ENCODE data around the gene ST7. TPM values are rescaled to one million over a fixed set of nuclear protein-coding genes. Genes with fewer than 3 reads are reported as not detected.

ST7 gene
- total RNA-seq, 1 donor from 2014 or later = 39.3 TPM

GRCh38 chr7:117178600-117178999 lies 225.3 kb downstream of the ST7 start:
- no peak overlapping the region for H3K9ac ChIP-seq (ENCODE audit: low read length)
- no peak overlapping the region for H3K4me3 Mint-ChIP-seq (ENCODE audit: unreplicated experiment)
- H3K9me3 Mint-ChIP-seq (ENCODE audit: unreplicated experiment) = no peaks in the 10 kb centered on the region
- H3K36me3 ChIP-seq (ENCODE audit: insufficient read depth, low read length) = peaks cover 5% of the 10 kb centered on the region
- H3K79me2 ChIP-seq (ENCODE audit: insufficient read depth, low read length) = no peaks in the 10 kb centered on the region
- H2AFZ ChIP-seq (ENCODE audit: low read depth, low read length) = no peak overlapping the region
- no peak overlapping the region for H3K4me3 ChIP-seq (ENCODE audit: insufficient read depth, low read depth, low read length)
- no peaks in the 10 kb centered on the region for H3K4me1 Mint-ChIP-seq (ENCODE audit: low read depth, unreplicated experiment)
- no peaks in the 10 kb centered on the region for H3K4me1 ChIP-seq (ENCODE audit: insufficient read depth, low read length)
- no peaks in the 10 kb centered on the region for H3K27me3 ChIP-seq (ENCODE audit: insufficient read depth, low read length)
- H3K9me3 ChIP-seq (ENCODE audit: insufficient read depth, low read depth, low read length) = no peaks in the 10 kb centered on the region
- no peak overlapping the region for H3K4me2 ChIP-seq (ENCODE audit: low read length)
- H4K20me1 ChIP-seq (ENCODE audit: insufficient read depth, low read length) = no peaks in the 10 kb centered on the region
- H3K27ac Mint-ChIP-seq (ENCODE audit: unreplicated experiment) = no peak overlapping the region
- H3K27ac ChIP-seq (ENCODE audit: low read depth, low read length) = no peak overlapping the region
- TF ChIP-seq EZH2 (IDR thresholded peaks at IDR 0.05; ENCODE audit: insufficient read depth, low read length) (no peak), CTCF (IDR thresholded peaks at IDR 0.05; ENCODE audit: insufficient read depth, low read depth, low read length) (no peak)
- H3K36me3 Mint-ChIP-seq (ENCODE audit: low read depth, unreplicated experiment) = peaks cover 12% of the 10 kb centered on the region
- DNase-seq (ENCODE audit: low read depth) (no peak), FAIRE-seq (no peak)
- no peaks in the 10 kb centered on the region for H3K27me3 Mint-ChIP-seq (ENCODE audit: low read depth, unreplicated experiment)

- Histone ChIP-seq H3K4me3 (ENCODE audit: insufficient read depth, low read depth, low read length) (no peak overlapping the region), H4K20me1 (ENCODE audit: insufficient read depth, low read length) (no peaks in the 10 kb centered on the region), H2AFZ (ENCODE audit: low read depth, low read length) (no peak overlapping the region), H3K9me3 (ENCODE audit: insufficient read depth, low read depth, low read length) (no peaks in the 10 kb centered on the region), H3K9ac (ENCODE audit: low read length) (no peak overlapping the region), H3K79me2 (ENCODE audit: insufficient read depth, low read length) (no peaks in the 10 kb centered on the region), H3K4me1 (ENCODE audit: insufficient read depth, low read length) (no peaks in the 10 kb centered on the region), H3K27ac (ENCODE audit: low read depth, low read length) (no peak overlapping the region), H3K36me3 (ENCODE audit: insufficient read depth, low read length) (peaks cover 5% of the 10 kb centered on the region), H3K4me2 (ENCODE audit: low read length) (no peak overlapping the region), H3K27me3 (ENCODE audit: insufficient read depth, low read length) (no peaks in the 10 kb centered on the region)
- TF ChIP-seq CTCF (IDR thresholded peaks at IDR 0.05; ENCODE audit: insufficient read depth, low read depth, low read length) (no peak), EZH2 (IDR thresholded peaks at IDR 0.05; ENCODE audit: insufficient read depth, low read length) (no peak)
- DNase-seq (ENCODE audit: low read depth) (no peak), FAIRE-seq (no peak)
- no peak overlapping the region for H3K27ac Mint-ChIP-seq (ENCODE audit: unreplicated experiment)
- H3K36me3 Mint-ChIP-seq (ENCODE audit: low read depth, unreplicated experiment) = peaks cover 15% of the 10 kb centered on the region
- H3K4me1 Mint-ChIP-seq (ENCODE audit: low read depth, unreplicated experiment) = no peaks in the 10 kb centered on the region
- no peaks in the 10 kb centered on the region for H3K27me3 Mint-ChIP-seq (ENCODE audit: low read depth, unreplicated experiment)
- H3K9me3 Mint-ChIP-seq (ENCODE audit: unreplicated experiment) = no peaks in the 10 kb centered on the region
- H3K4me3 Mint-ChIP-seq (ENCODE audit: unreplicated experiment) = no peak overlapping the region
Measured at GRCh38 chr7:117179701-117180100, 226.4 kb downstream of the ST7 start.

- Histone ChIP-seq H3K9ac (ENCODE audit: low read length) (no peak overlapping the region), H2AFZ (ENCODE audit: low read depth, low read length) (no peak overlapping the region), H3K79me2 (ENCODE audit: insufficient read depth, low read length) (no peaks in the 10 kb centered on the region), H3K27ac (ENCODE audit: low read depth, low read length) (no peak overlapping the region), H3K36me3 (ENCODE audit: insufficient read depth, low read length) (no peaks in the 10 kb centered on the region), H3K27me3 (ENCODE audit: insufficient read depth, low read length) (no peaks in the 10 kb centered on the region), H3K4me1 (ENCODE audit: insufficient read depth, low read length) (peaks cover 5% of the 10 kb centered on the region), H3K4me2 (ENCODE audit: low read length) (no peak overlapping the region), H3K9me3 (ENCODE audit: insufficient read depth, low read depth, low read length) (no peaks in the 10 kb centered on the region), H3K4me3 (ENCODE audit: insufficient read depth, low read depth, low read length) (no peak overlapping the region), H4K20me1 (ENCODE audit: insufficient read depth, low read length) (no peaks in the 10 kb centered on the region)
- TF ChIP-seq CTCF (IDR thresholded peaks at IDR 0.05; ENCODE audit: insufficient read depth, low read depth, low read length) (no peak), EZH2 (IDR thresholded peaks at IDR 0.05; ENCODE audit: insufficient read depth, low read length) (no peak)
- no peak for FAIRE-seq
- H3K27ac Mint-ChIP-seq (ENCODE audit: unreplicated experiment) = no peak overlapping the region
- H3K36me3 Mint-ChIP-seq (ENCODE audit: low read depth, unreplicated experiment) = peaks cover 14% of the 10 kb centered on the region
- no peak overlapping the region for H3K4me3 Mint-ChIP-seq (ENCODE audit: unreplicated experiment)
- H3K4me1 Mint-ChIP-seq (ENCODE audit: low read depth, unreplicated experiment) = peaks cover 4% of the 10 kb centered on the region
- H3K27me3 Mint-ChIP-seq (ENCODE audit: low read depth, unreplicated experiment) = no peaks in the 10 kb centered on the region
- no peaks in the 10 kb centered on the region for H3K9me3 Mint-ChIP-seq (ENCODE audit: unreplicated experiment)
- DNase-seq (ENCODE audit: low read depth) = no peak
Measured at GRCh38 chr7:117183729-117184128, 230.4 kb downstream of the ST7 start.
